Gastroesophageal sphincter (tissue), 3 donors: Measurements from ENCODE around the gene VPS11.

Experiments
- CTCF ChIP-seq, 4 experiments: fragments of 200-600 bp in 2 of 4; fragments of 450-650 bp in 2 of 4; sonication (generic) in 1 of 4; IDR thresholded peaks; one replicate each; pipeline ENCODE4 v1.5.1; 2017 to 2019; ENCODE audit warnings: antibody characterized with exemption in 4 of 4, mild to moderate bottlenecking in 2 of 4, moderate library complexity in 2 of 4
- EP300 ChIP-seq: sonication (generic); formaldehyde crosslinking; IDR thresholded peaks from one replicate; pipeline ENCODE4 v1.6.1; 2017; ENCODE audit warnings: antibody characterized with exemption, mild to moderate bottlenecking
- POLR2A ChIP-seq, 2 donors: fragments of 450-650 bp; IDR thresholded peaks; one replicate each; pipeline ENCODE4 v1.6.1; 2017; ENCODE audit warnings: antibody characterized with exemption in 2 of 2, mild to moderate bottlenecking in 2 of 2, moderate library complexity in 1 of 2

GRCh38 chr11:119099711-119100110, 32.1 kb downstream of the VPS11 start:
- TF ChIP-seq CTCF (IDR thresholded peaks at IDR 0.05) (no peak), POLR2A (IDR thresholded peaks at IDR 0.05) (no peak), EP300 (no peak)
